GM18909 (cell line): ENCODE data around the gene PSAP.

Experiments used
- ATAC-seq: cut with Tn5 transposase; IDR thresholded peaks from one replicate; pipeline ENCODE4 v1.9.1; 2021; ENCODE audit warnings: mild to moderate bottlenecking; ENCODE audit not compliant: unreplicated experiment, poor library complexity

The PSAP gene

GRCh38 chr10:71830726-71831125 is 20.3 kb downstream of the PSAP start:
- ATAC-seq = no peak

DNA sequence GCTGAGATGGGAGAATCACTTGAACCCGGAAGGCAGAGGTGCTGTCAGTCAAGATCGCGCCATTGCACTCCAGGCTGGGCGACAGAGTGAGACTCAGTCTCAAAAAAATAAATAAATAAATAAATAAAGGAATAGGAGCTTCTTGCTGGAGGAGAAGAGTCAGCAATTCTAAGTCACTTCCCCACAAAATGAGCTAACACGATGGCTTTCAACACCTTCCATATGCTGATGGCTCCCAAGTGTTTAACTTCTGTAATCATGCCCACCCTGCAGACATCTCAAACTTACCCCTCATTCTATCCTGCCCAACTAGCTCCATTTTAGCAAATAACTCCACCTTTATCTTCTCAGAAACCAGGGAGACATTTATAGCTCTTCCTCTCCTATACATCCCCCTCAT is 21.2 kb downstream of the PSAP start:
- no peak for ATAC-seq

- ATAC-seq = no peak
These were observed 21.9 kb downstream of the PSAP start for GRCh38 chr10:71829171-71829570.

- no peak for ATAC-seq
These were observed 22.3 kb downstream of the PSAP start for GRCh38 chr10:71828702-71829101.

DNA sequence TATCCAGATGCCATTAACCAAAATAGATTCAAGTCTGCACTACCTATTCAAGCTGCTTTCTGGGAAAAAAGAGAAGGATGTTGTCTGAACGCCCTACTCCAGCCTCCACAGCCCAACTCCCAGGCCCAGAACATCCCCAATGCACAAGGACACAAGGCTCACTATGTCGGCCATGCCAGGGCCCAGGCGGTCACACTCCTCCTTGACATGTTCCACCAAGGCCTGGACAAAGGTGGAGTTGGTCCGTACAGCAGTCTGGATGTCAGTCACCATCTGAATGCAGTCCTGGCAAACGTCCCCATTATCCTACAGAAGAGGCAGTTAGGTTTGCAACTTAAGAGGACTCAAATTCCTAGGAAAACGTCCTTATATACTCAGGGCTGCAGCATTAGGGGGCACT is 23.2 kb downstream of the PSAP start:
- no peak for ATAC-seq

- ATAC-seq = no peak
These were observed 25.8 kb downstream of the PSAP start for GRCh38 chr10:71825217-71825616.

GRCh38 chr10:71824333-71824732 is 26.7 kb downstream of the PSAP start:
- ATAC-seq = no peak

- ATAC-seq = no peak
These were observed 27.7 kb downstream of the PSAP start for GRCh38 chr10:71823356-71823755.

- ATAC-seq = no peak
These were observed 28.9 kb downstream of the PSAP start for GRCh38 chr10:71821909-71822763.

DNA sequence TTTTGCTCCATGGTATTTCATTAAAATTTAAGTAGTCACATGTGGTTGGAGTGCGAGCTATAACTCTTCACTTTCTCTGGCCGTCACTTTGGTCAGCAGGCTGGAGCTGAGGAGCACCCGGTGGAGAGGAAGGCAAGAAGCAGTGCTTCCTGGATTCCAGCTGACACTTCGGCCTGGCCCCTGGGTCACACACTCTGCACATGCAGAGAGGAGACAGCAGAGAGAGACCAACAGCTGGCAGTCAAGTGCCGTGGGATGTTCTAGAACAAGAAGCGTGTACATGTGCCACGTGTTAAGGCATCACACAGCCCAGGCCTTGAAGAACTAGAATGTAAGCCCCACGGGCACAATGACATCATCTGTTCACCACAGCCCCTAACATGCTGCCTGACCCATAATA is 30.1 kb downstream of the PSAP start:
- ATAC-seq = no peak

DNA sequence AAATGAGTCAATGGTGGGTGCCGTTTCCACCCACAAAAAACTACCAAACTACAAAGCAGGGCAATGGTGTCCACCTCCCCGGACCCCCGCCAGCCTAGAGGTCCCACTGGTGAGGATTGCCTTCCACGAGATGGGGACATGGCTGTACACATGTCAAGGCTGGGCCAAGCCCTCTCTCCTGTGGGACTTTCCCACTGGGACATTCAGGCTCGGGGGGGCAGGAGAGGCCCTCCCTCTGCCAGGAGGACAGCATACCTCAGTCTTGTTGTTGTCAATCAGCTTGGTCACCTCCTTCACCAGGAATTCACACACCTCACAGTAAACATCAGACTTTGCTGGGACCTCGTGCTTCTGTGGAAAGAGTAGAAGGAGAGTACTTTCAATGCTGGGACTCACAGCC is 31.1 kb downstream of the PSAP start:
- no peak for ATAC-seq

- no peak for ATAC-seq
These were observed 31.6 kb downstream of the PSAP start for GRCh38 chr10:71819441-71819861.

GRCh38 chr10:71818674-71819260 is 32.3 kb downstream of the PSAP start:
- no peak for ATAC-seq

- ATAC-seq = no peak
These were observed 33.0 kb downstream of the PSAP start for GRCh38 chr10:71817831-71818655.

DNA sequence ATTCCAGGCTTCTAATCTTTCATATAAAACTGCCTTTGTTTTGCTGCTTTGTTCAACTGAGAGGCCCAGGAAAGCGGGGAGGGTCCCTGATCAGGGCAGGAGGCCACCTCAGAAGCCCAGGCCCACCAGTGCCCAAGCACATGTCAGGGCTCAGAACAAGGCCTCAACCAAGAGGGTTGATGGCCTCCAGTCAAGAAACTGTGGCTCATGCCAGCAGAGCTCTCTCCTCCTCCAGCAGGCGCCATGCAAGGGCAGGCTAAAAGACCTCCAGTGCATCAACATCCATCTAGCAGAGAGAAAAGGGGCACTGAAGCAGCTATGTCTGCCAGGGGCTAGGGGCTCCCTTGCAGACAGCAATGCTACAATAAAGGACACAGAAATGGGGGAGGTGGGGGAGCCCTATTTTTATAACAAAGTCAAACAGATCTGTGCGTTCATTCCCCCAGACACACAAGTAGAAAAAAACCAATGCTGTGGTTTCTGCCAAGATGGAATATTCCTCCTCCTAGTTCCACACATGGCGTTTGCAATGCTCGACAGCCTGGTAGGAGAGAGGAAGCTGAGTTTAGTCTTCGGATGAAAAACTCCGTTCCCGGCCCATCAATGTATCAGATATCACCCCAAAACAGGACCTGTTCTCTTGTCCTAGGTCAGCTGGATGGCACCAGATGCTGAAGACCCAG is 34.0 kb downstream of the PSAP start:
- no peak for ATAC-seq

DNA sequence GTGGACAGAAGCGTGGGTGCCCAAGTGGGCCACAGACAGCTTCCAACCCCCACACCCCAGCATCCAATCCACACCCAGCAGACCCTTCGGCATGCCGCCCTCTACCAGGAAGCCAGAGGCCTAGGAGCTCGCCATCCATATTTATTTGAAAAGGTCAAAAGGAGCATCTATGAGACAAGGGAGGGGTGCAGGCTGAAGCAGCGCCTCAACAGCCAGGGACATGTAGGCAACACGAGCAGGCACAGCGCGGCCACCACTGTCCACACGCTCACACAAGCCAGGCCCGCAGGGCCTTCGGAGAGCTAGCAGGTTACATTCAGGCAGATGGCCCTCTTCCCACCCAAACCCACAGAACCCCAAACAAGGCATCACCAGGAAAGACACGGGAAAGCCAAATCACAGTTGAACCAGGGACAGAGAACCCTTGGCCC is 34.6 kb downstream of the PSAP start:
- ATAC-seq = no peak

DNA sequence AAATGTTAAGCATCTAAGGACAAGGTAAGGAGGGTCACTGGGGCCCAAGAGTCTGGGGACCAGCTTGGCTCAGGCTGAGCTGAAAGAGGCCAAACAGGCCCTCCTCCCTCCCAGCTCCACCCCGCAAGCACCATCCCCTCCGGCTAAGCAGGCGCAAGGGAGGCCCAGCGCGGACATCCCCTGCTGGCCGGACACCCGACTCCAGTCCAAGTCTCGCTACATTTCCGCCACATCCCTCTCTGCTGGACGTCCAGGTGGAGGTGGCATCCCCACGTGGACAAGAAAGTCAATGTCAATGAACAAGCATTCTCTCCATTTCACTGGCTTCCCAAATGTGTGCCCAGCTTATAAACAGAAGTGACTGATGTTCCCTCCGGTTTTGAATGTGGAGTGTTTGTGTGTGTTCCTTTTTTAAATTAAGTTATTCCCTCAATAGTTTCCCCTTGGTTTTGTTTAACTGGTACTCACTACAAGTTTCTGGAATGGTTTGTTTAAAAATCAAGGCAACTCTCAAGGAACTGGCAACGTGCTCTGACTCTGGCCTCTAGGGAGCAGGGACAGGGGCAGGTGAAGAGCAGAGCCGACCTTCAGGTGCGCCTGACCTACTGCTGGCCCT is 35.4 kb downstream of the PSAP start:
- no peak for ATAC-seq

DNA sequence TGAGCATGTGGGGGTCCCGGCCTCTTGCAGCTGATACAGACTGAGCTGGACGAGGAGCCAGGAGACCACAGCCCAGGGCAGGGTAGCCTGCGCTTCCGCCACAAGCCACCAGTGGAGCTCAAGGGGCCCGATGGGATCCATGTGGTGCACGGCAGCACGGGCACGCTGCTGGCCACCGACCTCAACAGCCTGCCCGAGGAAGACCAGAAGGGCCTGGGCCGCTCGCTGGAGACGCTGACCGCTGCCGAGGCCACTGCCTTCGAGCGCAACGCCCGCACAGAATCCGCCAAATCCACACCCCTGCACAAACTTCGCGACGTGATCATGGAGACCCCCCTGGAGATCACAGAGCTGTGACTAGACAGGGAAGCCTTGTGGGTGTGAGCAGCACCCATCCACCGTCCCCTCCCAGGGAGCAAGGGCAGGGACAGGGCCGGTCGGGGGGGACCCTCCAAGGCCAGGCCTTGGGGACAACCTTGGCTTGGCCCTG is 36.1 kb downstream of the PSAP start:
- ATAC-seq = no peak

DNA sequence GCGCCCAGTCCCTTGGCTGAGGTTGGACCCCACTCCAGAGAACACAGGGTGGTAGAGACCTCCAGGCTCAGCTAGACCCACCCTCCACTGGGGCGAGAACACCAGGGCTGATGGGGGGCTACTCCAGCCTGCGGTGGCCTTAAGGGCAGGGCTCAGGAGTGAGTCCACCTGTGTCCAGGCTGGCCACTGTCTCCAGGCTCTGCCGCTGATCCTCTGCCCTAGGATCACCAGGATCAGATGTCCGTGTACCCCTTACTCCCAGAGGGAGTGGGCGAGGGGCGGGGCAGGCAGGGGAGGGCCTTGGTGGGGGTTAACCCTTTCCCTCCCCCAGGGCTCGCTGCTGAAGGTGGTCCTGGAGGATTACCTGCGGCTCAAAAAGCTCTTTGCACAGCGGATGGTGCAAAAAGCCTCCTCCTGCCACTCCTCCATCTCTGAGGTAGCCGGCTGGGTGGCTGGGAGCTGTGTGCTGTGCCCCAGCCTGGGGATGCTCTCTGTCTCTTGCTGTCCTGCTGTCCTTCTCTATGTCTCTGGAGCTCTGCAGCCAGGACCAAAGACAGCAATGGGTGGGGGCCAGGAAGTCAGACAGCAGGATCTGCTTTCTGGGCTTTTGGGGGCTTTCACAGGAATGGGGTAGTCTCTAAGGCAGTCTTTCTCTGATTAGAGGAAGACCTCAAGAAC is 38.0 kb downstream of the PSAP start:
- ATAC-seq = no peak
